ENCODE measurements around the gene PRRX2.

Gene PRRX2

DNA sequence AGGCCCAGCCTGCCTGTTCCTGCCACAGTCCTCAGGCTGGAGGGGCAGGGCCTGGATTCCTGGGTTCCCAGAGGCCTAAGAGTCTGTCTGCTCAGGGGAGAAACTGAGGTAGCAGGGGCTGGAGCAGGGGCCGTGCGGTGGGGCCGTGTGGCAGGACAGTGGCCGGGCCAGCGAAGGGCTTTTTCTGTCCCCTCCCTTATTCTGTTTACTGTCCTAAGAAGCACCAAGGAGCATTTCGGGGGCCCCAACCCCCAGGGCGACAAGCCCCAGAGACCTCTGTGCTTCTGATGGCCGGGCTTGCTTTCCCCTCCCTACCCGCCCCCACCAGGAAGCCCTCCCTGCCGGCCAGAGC lies 16.7 kb upstream of the PRRX2 start:
- no peak overlapping the region for H3K27ac ChIP-seq
- TF ChIP-seq, protein P1, sequence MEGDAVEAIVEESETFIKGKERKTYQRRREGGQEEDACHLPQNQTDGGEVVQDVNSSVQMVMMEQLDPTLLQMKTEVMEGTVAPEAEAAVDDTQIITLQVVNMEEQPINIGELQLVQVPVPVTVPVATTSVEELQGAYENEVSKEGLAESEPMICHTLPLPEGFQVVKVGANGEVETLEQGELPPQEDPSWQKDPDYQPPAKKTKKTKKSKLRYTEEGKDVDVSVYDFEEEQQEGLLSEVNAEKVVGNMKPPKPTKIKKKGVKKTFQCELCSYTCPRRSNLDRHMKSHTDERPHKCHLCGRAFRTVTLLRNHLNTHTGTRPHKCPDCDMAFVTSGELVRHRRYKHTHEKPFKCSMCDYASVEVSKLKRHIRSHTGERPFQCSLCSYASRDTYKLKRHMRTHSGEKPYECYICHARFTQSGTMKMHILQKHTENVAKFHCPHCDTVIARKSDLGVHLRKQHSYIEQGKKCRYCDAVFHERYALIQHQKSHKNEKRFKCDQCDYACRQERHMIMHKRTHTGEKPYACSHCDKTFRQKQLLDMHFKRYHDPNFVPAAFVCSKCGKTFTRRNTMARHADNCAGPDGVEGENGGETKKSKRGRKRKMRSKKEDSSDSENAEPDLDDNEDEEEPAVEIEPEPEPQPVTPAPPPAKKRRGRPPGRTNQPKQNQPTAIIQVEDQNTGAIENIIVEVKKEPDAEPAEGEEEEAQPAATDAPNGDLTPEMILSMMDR (conservative IDR thresholded peaks at IDR 0.05), result no peak

DNA sequence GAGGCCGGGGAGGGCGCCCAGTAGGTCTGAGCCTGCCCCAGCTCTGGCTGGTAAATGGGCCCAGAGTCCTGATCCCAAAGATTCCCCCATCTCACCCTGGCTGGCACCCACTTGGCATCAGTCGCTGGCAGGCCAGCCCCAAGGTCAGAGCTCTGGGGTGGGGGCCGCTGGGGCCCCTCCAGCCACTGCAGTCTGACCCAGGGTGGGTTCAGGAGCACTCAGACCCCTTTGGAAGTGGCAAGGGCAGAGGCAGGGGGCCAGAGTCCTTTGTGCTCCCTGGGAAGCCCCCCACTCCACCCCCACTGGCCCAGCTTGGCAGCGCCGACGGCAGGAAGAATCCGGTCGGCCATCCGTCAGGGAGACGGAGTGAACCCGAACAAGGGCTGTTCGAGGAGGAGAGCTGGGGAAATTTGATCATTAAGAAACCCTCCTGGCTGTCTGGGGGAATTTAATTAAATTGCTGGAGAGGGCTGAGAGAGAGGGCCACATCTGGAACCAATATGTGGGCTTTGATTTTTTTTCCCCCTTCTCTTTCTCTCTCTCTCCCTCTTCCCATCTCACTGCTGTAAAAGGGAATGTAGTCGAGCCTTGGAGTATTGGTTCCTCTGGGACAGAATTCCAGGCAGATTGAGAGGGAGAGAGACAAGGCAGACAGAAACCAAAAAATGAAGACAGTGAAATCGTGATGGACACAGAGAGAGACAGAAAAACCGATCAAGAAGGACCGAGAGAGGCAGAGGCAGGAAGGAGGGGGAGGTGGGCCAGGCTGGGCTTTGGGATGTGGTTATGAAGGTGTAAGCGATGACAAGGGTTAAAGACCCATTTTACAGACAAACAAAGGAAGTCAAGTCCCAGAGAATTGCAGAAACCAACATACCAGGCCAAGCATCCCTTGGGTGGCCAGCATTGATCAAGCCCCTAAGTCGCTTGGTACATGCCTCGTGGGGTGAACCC lies 15.4 kb upstream of the PRRX2 start:
- H3K27ac ChIP-seq, result no peak overlapping the region
- TF ChIP-seq, protein P1 (conservative IDR thresholded peaks at IDR 0.05), result no peak

DNA sequence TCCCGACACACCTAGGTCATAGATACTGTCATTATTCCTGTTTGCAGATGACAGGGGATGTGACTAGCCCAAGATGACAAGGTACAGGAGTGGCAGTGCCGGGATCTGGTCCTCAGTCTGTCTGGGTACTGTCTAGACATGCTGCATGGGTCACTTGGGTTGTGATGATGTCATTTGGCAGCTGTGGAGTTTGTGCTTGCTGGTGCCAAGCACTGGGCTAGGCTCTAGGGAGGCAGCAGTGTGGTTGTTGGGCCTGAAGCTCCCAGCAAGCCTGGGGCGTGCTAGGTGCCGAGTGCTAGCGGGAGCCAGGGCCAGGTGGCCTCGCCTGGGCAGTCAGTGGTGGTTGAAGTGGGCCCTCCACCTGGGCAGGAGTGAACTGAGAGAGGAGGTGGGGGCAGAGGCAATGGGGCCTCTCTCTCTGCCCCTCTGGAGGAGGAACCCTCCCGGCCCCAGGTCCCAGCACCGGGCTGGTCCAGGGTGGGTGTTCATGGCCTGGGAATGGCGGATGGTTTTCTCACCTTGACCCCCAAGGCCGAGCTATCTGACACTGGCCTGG lies 14.7 kb upstream of the PRRX2 start:
- TF ChIP-seq, protein P1 (conservative IDR thresholded peaks at IDR 0.05), result no peak
- no peak overlapping the region for H3K27ac ChIP-seq

DNA sequence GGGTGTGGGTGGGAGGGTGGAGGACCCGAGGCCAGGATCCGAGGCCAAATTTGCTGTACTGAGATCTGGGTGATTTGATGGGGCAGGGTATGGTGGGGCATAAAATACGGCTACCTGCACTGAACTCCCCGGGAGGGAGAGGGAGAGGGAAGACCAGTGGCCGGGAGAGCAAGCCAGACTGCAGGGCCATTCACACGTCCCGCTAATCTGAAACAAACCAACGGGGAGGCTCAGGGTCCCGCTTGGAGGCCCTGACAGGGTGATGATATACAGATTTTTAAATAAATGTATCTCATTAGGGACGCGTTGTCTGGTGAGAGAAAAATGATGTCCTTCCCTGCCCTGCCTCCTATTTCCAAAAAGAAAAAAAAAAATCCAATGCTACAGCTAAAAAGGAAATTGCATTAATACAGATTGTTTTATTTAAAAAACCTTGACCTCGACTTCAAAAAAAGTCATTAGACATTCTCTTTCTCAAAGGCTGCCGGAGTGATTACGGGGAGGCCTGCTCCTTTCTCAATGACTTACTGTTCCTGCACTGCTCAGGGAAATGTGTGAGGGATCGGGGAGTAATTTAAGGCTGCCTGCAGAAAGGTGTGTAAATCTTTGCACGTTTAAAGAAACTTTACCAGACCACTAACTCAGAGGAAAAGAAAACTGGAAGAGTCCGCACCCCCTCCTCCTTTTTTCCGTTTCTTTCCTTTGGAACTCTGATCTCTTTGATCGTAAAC lies 11.5 kb upstream of the PRRX2 start:
- H3K27ac ChIP-seq, result no peak overlapping the region
- TF ChIP-seq, protein P1 (conservative IDR thresholded peaks at IDR 0.05), result no peak

DNA sequence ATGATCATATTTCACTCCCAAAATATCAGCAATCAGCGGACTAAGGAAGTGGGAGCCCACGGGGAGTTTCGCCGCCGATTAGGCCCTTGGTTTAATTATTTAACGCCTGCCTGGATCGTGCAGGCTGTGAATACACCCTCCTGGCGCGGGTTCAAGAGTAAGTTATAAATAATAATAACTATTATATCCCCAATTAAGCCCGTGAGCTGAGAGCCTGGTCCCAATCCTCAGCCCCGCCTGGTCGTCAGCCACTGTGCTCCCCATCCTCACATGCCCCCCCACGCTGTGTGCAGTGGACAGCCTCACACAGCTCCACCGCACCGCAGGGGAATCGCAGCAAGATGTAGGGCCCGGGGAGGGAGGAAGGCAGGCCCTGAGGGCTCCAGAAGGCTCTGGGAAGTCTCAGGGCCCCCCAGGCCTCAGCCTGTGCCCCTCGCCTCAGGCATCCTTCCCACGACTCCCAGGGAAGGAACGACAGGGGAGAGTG lies 10.8 kb upstream of the PRRX2 start:
- TF ChIP-seq, protein P1 (conservative IDR thresholded peaks at IDR 0.05), result no peak
- no peak overlapping the region for H3K27ac ChIP-seq

DNA sequence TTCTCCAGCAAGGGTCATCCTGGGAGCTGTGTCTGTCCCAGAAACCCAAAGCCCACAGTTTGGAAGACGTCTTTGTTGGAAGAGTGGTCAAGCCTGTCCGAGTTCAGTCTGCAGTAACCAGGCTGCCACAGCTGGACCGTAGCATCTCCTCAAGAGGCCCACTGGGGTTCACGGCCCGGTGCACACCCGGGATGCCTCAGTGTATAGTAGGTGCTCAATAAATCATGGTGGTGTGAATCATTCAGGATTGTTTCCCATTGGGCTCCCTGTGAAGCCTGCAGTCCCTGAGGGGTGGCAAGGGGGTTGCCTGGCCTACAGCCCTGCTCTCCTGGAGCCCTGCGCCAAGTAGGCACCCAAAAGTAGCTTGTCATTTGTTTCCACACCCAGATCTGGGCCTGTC lies 10.3 kb upstream of the PRRX2 start:
- TF ChIP-seq, protein P1 (conservative IDR thresholded peaks at IDR 0.05), result no peak
- no peak overlapping the region for H3K27ac ChIP-seq

DNA sequence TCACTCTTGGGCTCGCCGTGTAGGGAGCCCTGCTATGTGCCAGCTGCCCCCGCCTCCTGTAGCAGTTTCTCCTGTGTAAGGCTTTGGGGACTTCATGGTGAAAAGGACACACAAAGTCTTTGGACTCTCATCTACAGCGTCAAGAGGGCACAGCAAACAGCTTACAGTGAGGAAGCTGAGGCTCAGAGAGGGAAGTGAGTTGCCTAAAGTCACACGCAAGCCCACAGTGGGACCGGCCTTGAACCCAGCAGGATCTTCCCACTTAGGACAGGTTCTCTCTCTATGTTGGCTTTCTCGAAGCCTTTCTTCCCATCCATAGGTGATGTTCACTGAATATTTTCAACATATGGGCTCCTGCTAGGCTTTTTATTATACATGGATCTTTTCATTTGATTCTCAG lies 9.8 kb upstream of the PRRX2 start:
- TF ChIP-seq, protein P1 (conservative IDR thresholded peaks at IDR 0.05), result no peak
- H3K27ac ChIP-seq, result no peak overlapping the region

Measured in VCaP (cell line).